ENCODE results near the gene FBH1. TPM values are rescaled to one million over a fixed set of nuclear protein-coding genes. Genes with fewer than 3 reads are reported as not detected.

FBH1 gene
- polyA plus RNA-seq, 1 donor from 2014 or later = 41.1 TPM

DNA sequence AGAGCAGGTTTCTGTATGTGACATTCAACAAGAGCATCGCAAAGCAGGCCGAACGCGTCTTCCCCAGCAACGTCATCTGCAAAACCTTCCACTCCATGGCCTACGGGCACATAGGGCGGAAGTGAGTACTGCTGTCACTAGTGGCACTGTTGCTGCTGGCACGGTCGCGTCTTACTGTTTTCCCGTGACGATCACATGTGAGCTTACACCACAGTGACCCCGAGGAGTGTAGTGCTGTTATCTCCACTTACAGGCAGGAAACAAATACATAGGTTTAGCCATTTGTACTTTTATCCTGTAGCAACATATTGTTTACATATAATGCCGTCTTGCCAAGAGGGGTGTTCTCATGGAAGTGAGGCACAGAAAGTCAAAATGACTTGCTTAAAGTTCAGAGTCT, 25.4 kb downstream of the FBH1 start:
- no peak overlapping the region for H3K4me3 ChIP-seq (ENCODE audit: low read length)
- no peaks in the 10 kb centered on the region for H3K9me3 ChIP-seq (ENCODE audit: low read length)
- H4K20me1 ChIP-seq (ENCODE audit: insufficient read depth) = no peaks in the 10 kb centered on the region
- no peak for TF ChIP-seq EZH2 (IDR thresholded peaks at IDR 0.05; ENCODE audit: borderline replicate concordance, insufficient read depth, low read length, poor library complexity, severe bottlenecking)
- TF ChIP-seq MXI1 (conservative IDR thresholded peaks at IDR 0.05; ENCODE audit: poor library complexity, severe bottlenecking) = no peak
- no peak for TF ChIP-seq TAF1 (IDR thresholded peaks at IDR 0.05; ENCODE audit: low read depth)
- no peak for TF ChIP-seq POLR2AphosphoS5 (IDR thresholded peaks at IDR 0.05)
- no peak for TF ChIP-seq RAD21 (conservative IDR thresholded peaks at IDR 0.05)
- TF ChIP-seq EP300 (conservative IDR thresholded peaks at IDR 0.05; ENCODE audit: poor library complexity, severe bottlenecking) = no peak
- TF ChIP-seq, protein P1, sequence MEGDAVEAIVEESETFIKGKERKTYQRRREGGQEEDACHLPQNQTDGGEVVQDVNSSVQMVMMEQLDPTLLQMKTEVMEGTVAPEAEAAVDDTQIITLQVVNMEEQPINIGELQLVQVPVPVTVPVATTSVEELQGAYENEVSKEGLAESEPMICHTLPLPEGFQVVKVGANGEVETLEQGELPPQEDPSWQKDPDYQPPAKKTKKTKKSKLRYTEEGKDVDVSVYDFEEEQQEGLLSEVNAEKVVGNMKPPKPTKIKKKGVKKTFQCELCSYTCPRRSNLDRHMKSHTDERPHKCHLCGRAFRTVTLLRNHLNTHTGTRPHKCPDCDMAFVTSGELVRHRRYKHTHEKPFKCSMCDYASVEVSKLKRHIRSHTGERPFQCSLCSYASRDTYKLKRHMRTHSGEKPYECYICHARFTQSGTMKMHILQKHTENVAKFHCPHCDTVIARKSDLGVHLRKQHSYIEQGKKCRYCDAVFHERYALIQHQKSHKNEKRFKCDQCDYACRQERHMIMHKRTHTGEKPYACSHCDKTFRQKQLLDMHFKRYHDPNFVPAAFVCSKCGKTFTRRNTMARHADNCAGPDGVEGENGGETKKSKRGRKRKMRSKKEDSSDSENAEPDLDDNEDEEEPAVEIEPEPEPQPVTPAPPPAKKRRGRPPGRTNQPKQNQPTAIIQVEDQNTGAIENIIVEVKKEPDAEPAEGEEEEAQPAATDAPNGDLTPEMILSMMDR (IDR thresholded peaks at IDR 0.05; ENCODE audit: poor library complexity, severe bottlenecking) = no peak
- TF ChIP-seq, protein P2, sequence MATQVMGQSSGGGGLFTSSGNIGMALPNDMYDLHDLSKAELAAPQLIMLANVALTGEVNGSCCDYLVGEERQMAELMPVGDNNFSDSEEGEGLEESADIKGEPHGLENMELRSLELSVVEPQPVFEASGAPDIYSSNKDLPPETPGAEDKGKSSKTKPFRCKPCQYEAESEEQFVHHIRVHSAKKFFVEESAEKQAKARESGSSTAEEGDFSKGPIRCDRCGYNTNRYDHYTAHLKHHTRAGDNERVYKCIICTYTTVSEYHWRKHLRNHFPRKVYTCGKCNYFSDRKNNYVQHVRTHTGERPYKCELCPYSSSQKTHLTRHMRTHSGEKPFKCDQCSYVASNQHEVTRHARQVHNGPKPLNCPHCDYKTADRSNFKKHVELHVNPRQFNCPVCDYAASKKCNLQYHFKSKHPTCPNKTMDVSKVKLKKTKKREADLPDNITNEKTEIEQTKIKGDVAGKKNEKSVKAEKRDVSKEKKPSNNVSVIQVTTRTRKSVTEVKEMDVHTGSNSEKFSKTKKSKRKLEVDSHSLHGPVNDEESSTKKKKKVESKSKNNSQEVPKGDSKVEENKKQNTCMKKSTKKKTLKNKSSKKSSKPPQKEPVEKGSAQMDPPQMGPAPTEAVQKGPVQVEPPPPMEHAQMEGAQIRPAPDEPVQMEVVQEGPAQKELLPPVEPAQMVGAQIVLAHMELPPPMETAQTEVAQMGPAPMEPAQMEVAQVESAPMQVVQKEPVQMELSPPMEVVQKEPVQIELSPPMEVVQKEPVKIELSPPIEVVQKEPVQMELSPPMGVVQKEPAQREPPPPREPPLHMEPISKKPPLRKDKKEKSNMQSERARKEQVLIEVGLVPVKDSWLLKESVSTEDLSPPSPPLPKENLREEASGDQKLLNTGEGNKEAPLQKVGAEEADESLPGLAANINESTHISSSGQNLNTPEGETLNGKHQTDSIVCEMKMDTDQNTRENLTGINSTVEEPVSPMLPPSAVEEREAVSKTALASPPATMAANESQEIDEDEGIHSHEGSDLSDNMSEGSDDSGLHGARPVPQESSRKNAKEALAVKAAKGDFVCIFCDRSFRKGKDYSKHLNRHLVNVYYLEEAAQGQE (IDR thresholded peaks at IDR 0.05; ENCODE audit: borderline replicate concordance) = no peak
- H3K36me3 ChIP-seq (ENCODE audit: insufficient read depth, low read length) = peaks cover 22% of the 10 kb centered on the region
- no peak overlapping the region for H2AFZ ChIP-seq (ENCODE audit: low read depth, low read length)
- H3K4me2 ChIP-seq (ENCODE audit: low read length) = no peak overlapping the region
- no peaks in the 10 kb centered on the region for H3K9me2 ChIP-seq (ENCODE audit: insufficient read depth, low read length)
- H3K27ac ChIP-seq (ENCODE audit: low read length) = no peak overlapping the region
- H3K9ac ChIP-seq (ENCODE audit: low read length) = no peak overlapping the region
- no peaks in the 10 kb centered on the region for H3K27me3 ChIP-seq (ENCODE audit: insufficient read depth, low read depth, low read length)
- H3F3A ChIP-seq (ENCODE audit: insufficient read depth, low read length, poor library complexity, severe bottlenecking) = no peaks in the 10 kb centered on the region
- H3K79me2 ChIP-seq (replicated peaks; ENCODE audit: insufficient read depth, low read length) = no peaks in the 10 kb centered on the region

DNA sequence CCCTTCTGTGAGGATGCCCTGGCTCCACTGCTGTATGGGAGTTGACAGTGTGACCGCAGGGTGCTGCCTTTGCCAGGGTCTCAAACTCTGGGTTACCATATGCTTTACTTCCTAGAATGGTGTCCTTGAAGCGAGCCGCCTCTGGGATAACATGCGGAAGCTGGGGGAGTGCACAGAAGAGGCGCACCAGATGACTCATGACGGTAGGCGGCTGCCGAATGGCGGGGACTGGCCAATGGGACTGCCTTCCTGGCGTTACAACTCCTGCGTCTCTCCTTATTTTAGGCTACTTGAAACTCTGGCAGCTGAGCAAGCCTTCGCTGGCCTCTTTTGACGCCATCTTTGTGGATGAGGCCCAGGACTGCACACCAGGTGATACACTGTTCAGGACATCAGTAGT, 27.3 kb downstream of the FBH1 start:
- H4K20me1 ChIP-seq (ENCODE audit: insufficient read depth) = no peaks in the 10 kb centered on the region
- no peak overlapping the region for H3K4me2 ChIP-seq (ENCODE audit: low read length)
- H3K4me3 ChIP-seq (ENCODE audit: low read length) = no peak overlapping the region
- no peak overlapping the region for H3K27ac ChIP-seq (ENCODE audit: low read length)
- H3K9me3 ChIP-seq (ENCODE audit: low read length) = no peaks in the 10 kb centered on the region
- H3K79me2 ChIP-seq (replicated peaks; ENCODE audit: insufficient read depth, low read length) = no peaks in the 10 kb centered on the region
- no peaks in the 10 kb centered on the region for H3K27me3 ChIP-seq (ENCODE audit: insufficient read depth, low read depth, low read length)
- no peak for TF ChIP-seq RAD21 (conservative IDR thresholded peaks at IDR 0.05)
- TF ChIP-seq, protein P2 (IDR thresholded peaks at IDR 0.05; ENCODE audit: borderline replicate concordance) = no peak
- no peak for TF ChIP-seq EZH2 (IDR thresholded peaks at IDR 0.05; ENCODE audit: borderline replicate concordance, insufficient read depth, low read length, poor library complexity, severe bottlenecking)
- TF ChIP-seq TAF1 (IDR thresholded peaks at IDR 0.05; ENCODE audit: low read depth) = no peak
- TF ChIP-seq MXI1 (conservative IDR thresholded peaks at IDR 0.05; ENCODE audit: poor library complexity, severe bottlenecking) = no peak
- TF ChIP-seq EP300 (conservative IDR thresholded peaks at IDR 0.05; ENCODE audit: poor library complexity, severe bottlenecking) = no peak
- TF ChIP-seq SMC3 (conservative IDR thresholded peaks at IDR 0.05; ENCODE audit: poor library complexity) = no peak
- no peak for TF ChIP-seq POLR2AphosphoS5 (IDR thresholded peaks at IDR 0.05)
- TF ChIP-seq, protein P1 (IDR thresholded peaks at IDR 0.05; ENCODE audit: poor library complexity, severe bottlenecking) = no peak
- H3K9me2 ChIP-seq (ENCODE audit: insufficient read depth, low read length) = no peaks in the 10 kb centered on the region
- no peak overlapping the region for H2AFZ ChIP-seq (ENCODE audit: low read depth, low read length)
- H3K9ac ChIP-seq (ENCODE audit: low read length) = no peak overlapping the region
- no peaks in the 10 kb centered on the region for H3F3A ChIP-seq (ENCODE audit: insufficient read depth, low read length, poor library complexity, severe bottlenecking)
- H3K36me3 ChIP-seq (ENCODE audit: insufficient read depth, low read length) = peaks cover 26% of the 10 kb centered on the region

All from neural cell (in vitro differentiated cells).